ENCODE data around the gene PGS1.

DNA sequence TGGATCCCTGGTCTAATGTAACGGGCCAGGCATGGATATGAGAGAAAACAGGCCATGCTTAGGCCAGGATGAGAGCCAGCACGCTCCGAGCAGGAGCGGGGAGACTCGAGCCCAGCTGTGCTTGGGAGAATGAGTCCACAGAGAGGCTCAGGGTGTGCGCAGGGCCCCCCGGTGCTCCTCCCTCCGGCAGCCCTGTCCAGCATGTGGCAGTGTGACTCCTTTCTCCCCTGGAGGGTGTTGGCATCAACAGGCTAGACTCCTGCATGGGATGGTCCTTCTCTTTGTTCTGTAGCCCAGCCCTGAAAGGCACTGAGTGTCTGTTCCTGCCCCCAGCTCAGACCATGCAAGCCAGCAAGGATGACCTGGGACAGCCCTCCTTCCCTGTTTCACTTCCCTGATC, 23.4 kb downstream of the PGS1 start:
- TF ChIP-seq POLR2AphosphoS5 (IDR thresholded peaks at IDR 0.05; ENCODE audit: borderline replicate concordance, low read depth, low read length) (no peak), EZH2 (IDR thresholded peaks at IDR 0.05) (no peak), FOXP2 (optimal IDR thresholded peaks at IDR 0.05; ENCODE audit: control extremely low read depth, extremely low read length, insufficient read depth) (no peak)
